Tibial artery (tissue), 4 donors: Measurements from ENCODE around the gene NOD1.

Source experiments
- DNase-seq, 2 donors: peaks; one replicate each; pipeline ENCODE4 v3.0.0-alpha.2; 2019
- H3K27ac ChIP-seq, 2 donors: fragments of 200-600 bp; sonication (generic) in 1 of 2; 1 replicate in 1 of 2; 2 replicates in 1 of 2; pipeline ENCODE4 v1.5.1; 2018 to 2019; ENCODE audit warnings: mild to moderate bottlenecking in 1 of 2
- H3K27me3 ChIP-seq, 2 donors: fragments of 200-600 bp; sonication (generic) in 1 of 2; one replicate each; pipeline versions ENCODE4 v1.5.1 to v1.6.0; 2016 to 2019
- H3K36me3 ChIP-seq, 3 donors: fragments of 200-600 bp; sonication (generic) in 2 of 3; one replicate each; pipeline ENCODE4 v1.5.1; 2016 to 2019; ENCODE audit warnings: mild to moderate bottlenecking in 2 of 3
- H3K4me1 ChIP-seq, 4 donors: fragments of 200-600 bp; sonication (generic) in 2 of 4; 1 replicate in 3 of 4; 2 replicates in 1 of 4; pipeline ENCODE4 v1.5.1; 2016 to 2019
- H3K4me3 ChIP-seq, 2 donors: fragments of 200-600 bp; sonication (generic) in 1 of 2; 1 replicate in 1 of 2; 2 replicates in 1 of 2; pipeline ENCODE4 v1.5.1; 2018 to 2019; ENCODE audit warnings: mild to moderate bottlenecking in 2 of 2
- H3K9me3 ChIP-seq, 3 donors: fragments of 200-600 bp; sonication (generic) in 1 of 3; one replicate each; pipeline ENCODE4 v1.5.1; 2016 to 2019
- intact Hi-C: fragments of 100-400 bp; cut with DNase I; formaldehyde crosslinking; loops from one replicate; pipeline ENCODE4 v1.15.0; 2023; ENCODE audit warnings: low total_unique reads
- TF ChIP-seq, protein P1 (sequence below), 2 experiments: fragments of 200-600 bp in 1 of 2; fragments of 450-650 bp in 1 of 2; IDR thresholded peaks; one replicate each; pipeline ENCODE4 v1.5.1; 2017 to 2019; ENCODE audit warnings: antibody characterized with exemption in 2 of 2, mild to moderate bottlenecking in 1 of 2, moderate library complexity in 1 of 2

Gene NOD1

DNA sequence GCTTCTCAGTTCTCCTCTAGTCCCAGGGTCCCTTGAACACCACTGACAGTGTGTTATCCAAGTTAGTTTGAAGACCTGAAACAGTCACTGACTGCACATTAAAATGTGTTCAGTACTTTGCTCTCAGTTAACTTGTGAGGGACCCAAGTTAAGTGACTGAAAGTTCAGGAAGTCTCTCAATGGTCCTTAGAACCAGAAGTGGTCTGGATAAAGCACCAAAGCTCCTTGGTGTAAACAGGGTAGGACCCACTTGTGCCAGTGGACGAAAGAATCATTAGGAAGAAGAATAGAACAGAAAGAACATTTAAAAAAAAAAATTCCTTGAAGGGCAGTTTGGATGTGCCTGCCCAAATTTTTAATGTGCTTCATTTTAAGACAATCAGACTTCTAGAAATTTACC, 45.1 kb downstream of the NOD1 start:
- intact Hi-C loops: no loop called here
- no peak overlapping the region for H3K4me3 ChIP-seq

DNA sequence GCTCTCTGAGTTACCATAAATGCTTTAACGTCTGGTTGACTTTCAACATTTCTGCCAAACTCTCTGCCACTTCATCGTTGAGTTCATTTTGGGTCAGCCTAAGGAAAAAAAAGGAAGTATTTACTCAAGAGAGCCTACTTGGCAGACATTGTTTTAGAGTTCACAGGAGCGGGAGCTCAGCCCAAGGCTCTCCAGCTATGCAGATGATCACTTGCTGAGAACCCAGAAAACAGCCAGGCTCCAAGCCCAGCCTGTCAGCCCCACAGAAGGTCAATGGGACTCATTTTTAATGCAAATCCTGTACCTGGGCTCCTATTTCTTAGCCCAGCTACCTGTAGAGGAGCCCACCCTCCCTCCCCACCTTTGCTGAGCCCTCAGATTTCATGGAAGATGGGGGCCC, 45.5 kb downstream of the NOD1 start:
- peak; percentile 76 to 88 for DNase-seq
- TF ChIP-seq, protein P1, sequence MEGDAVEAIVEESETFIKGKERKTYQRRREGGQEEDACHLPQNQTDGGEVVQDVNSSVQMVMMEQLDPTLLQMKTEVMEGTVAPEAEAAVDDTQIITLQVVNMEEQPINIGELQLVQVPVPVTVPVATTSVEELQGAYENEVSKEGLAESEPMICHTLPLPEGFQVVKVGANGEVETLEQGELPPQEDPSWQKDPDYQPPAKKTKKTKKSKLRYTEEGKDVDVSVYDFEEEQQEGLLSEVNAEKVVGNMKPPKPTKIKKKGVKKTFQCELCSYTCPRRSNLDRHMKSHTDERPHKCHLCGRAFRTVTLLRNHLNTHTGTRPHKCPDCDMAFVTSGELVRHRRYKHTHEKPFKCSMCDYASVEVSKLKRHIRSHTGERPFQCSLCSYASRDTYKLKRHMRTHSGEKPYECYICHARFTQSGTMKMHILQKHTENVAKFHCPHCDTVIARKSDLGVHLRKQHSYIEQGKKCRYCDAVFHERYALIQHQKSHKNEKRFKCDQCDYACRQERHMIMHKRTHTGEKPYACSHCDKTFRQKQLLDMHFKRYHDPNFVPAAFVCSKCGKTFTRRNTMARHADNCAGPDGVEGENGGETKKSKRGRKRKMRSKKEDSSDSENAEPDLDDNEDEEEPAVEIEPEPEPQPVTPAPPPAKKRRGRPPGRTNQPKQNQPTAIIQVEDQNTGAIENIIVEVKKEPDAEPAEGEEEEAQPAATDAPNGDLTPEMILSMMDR (IDR thresholded peaks at IDR 0.05): no peak
- Histone ChIP-seq H3K27me3 (no peaks in the 10 kb centered on the region), H3K36me3 (peaks cover 10 to 57% (median 45%) of the 10 kb centered on the region in 3 donors), H3K9me3 (no peaks in the 10 kb centered on the region), H3K27ac (peak overlapping the region; percentile 67 to 70), H3K4me1 (peaks cover 0 to 40% (median 27%) of the 10 kb centered on the region in 4 donors), H3K4me3 (no peak overlapping the region)
- intact Hi-C loops: no loop called here

More for the DNA sequence above, 45.1 kb downstream of the NOD1 start:
- Histone ChIP-seq H3K27ac (peak overlapping the region; percentile 67 to 70), H3K9me3 (no peaks in the 10 kb centered on the region), H3K27me3 (no peaks in the 10 kb centered on the region), H3K36me3 (peaks cover 10 to 61% (median 47%) of the 10 kb centered on the region in 3 donors), H3K4me1 (peaks cover 0 to 40% (median 27%) of the 10 kb centered on the region in 4 donors)
- TF ChIP-seq, protein P1 (IDR thresholded peaks at IDR 0.05): no peak
- no peak for DNase-seq

DNA sequence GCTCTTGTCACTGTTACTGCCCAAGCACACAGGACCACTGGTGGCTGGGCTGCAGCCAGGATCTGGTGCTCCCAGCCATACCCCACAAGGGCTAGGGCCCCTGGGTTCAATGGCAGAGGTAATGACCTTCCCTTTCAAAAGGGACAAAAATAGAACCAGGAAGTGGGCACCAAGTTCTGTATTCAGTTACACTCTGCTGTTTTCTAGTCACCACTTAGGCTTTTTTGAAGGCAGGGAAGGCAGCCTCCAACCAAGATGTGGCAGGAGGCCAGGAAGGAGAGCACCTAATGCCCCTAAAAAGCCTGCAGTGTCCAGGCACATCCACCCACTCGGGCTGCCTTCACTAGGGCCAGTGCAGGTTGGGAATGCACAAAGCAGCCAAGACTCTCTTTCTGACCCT, 47.8 kb downstream of the NOD1 start:
- Histone ChIP-seq H3K27ac (peak overlapping the region; percentile 10 to 70), H3K4me3 (no peak overlapping the region), H3K9me3 (no peaks in the 10 kb centered on the region), H3K4me1 (peaks cover 0 to 40% (median 27%) of the 10 kb centered on the region in 4 donors), H3K36me3 (peaks cover 0 to 53% (median 38%) of the 10 kb centered on the region in 3 donors), H3K27me3 (no peaks in the 10 kb centered on the region)
- TF ChIP-seq, protein P1 (IDR thresholded peaks at IDR 0.05): no peak
- intact Hi-C loops: no loop called here
- DNase-seq: no peak

DNA sequence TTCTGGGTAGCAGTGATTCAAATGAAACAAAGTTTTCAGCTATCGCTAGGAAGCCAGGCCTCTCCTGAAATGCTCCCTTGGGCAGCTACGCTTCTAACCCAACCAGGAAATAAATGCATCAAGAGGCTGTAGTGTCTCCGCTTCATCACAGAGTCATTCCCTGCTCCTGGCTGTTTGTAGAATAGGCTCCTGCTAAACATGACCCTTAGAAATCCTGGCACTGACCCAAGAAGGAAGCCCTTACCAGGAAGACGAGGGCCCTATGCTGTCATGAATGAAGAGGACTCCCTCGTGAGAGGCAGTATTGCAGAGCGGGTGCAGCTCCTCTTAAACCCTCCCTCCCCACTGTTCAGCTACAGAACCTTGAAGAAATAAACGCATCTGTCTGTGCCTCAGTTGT, 48.3 kb downstream of the NOD1 start:
- no peaks in the 10 kb centered on the region for H3K9me3 ChIP-seq
- H3K27ac ChIP-seq: peak overlapping the region; percentile 10 to 70
- H3K4me1 ChIP-seq: peaks cover 0 to 40% (median 27%) of the 10 kb centered on the region in 4 donors
- intact Hi-C loops: no loop called here
- TF ChIP-seq, protein P1 (IDR thresholded peaks at IDR 0.05): no peak
- H3K36me3 ChIP-seq: peaks cover 3 to 53% (median 38%) of the 10 kb centered on the region in 3 donors
- no peaks in the 10 kb centered on the region for H3K27me3 ChIP-seq
- no peak for DNase-seq
- H3K4me3 ChIP-seq: no peak overlapping the region

DNA sequence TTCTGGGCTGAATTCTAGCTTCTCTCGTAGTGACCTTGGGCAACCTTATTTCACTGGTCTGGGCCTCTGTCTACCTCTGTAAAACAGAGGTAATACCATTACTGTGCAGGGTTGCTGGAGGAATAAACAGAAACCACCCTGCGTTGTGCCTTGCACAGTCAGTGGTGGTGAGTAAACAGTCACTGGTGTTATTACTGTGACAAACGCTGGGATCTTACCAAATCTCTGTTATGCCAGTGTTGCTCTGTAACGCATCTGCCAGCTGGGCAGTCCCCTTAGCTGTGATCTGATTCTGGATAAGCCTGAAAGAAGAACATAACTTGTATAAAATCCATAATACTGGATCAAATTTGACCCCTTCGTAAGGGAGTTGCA, 49.4 kb downstream of the NOD1 start:
- Histone ChIP-seq H3K27me3 (no peaks in the 10 kb centered on the region), H3K4me1 (peaks cover 0 to 40% (median 27%) of the 10 kb centered on the region in 4 donors), H3K27ac (no peak overlapping the region), H3K4me3 (no peak overlapping the region), H3K36me3 (peaks cover 11 to 55% (median 43%) of the 10 kb centered on the region in 3 donors), H3K9me3 (no peaks in the 10 kb centered on the region)
- TF ChIP-seq, protein P1 (IDR thresholded peaks at IDR 0.05): no peak
- intact Hi-C loops: loop anchor here (10.0 kb wide), 1 partner anchor 76 kb away; the partner anchor contains the start of gene GGCT
- DNase-seq: no peak
